Vagina (tissue), 2 donors: Measurements from ENCODE around the gene ACTR5.

Experiments
- CTCF ChIP-seq, 3 experiments: fragments of 450-650 bp in 2 of 3; fragments of 200-600 bp in 1 of 3; sonication (generic) in 1 of 3; IDR thresholded peaks; one replicate each; pipeline ENCODE4 v1.5.1; 2017 to 2019; ENCODE audit warnings: antibody characterized with exemption in 3 of 3, mild to moderate bottlenecking in 2 of 3, moderate library complexity in 2 of 3
- POLR2A ChIP-seq, 2 donors: fragments of 450-650 bp; IDR thresholded peaks; one replicate each; pipeline ENCODE4 v1.6.1; 2017; ENCODE audit warnings: antibody characterized with exemption in 2 of 2, mild to moderate bottlenecking in 2 of 2, moderate library complexity in 2 of 2
- POLR2AphosphoS5 ChIP-seq, 2 donors: sonication (generic); formaldehyde crosslinking; IDR thresholded peaks; one replicate each; pipeline ENCODE4 v1.9.0; 2017; ENCODE audit warnings: antibody characterized with exemption in 2 of 2, mild to moderate bottlenecking in 2 of 2, low read depth in 1 of 2; ENCODE audit not compliant: insufficient read depth in 1 of 2

- no peak for TF ChIP-seq CTCF (IDR thresholded peaks at IDR 0.05)
- TF ChIP-seq POLR2AphosphoS5 (IDR thresholded peaks at IDR 0.05; ENCODE audit: insufficient read depth in 1 of 2, low read depth in 1 of 2) = no peak
- TF ChIP-seq POLR2A (IDR thresholded peaks at IDR 0.05) = no peak
Observed at GRCh38 chr20:38726804-38727606, 21.3 kb upstream of the ACTR5 start.
